HEK293 (cell line): ENCODE results near the gene CCDC50.

Experiments
- CTCF ChIA-PET: fragments of 350-600 bp; formaldehyde crosslinking; extraction: SDS; loops from one replicate; lab custom pipeline; 2021; ENCODE audit warnings: antibody characterized with exemption; lab: Yijun Ruan, JAX
- POLR2A ChIA-PET: fragments of 300-600 bp; formaldehyde crosslinking; extraction: SDS; loops from one replicate; lab custom pipeline; 2020; ENCODE audit warnings: antibody characterized with exemption, inconsistent platforms; lab: Yijun Ruan, JAX
- H3K27ac ChIP-seq: fragments of 200-500 bp; sonication (Bioruptor generic); 2 replicates; pipeline ENCODE4 v1.5.1; 2014; ENCODE audit warnings: low read depth, low read length, control low read depth, inconsistent platforms; ENCODE audit errors: extremely low read depth
- H3K36me3 ChIP-seq, 2 experiments: fragments of 200-500 bp in 1 of 2; sonication (Bioruptor generic) in 1 of 2; 1 replicate in 1 of 2; 2 replicates in 1 of 2; pipeline ENCODE4 v1.5.1; 2014 to 2017; ENCODE audit warnings: inconsistent platforms in 2 of 2, low read length in 2 of 2; ENCODE audit not compliant: control insufficient read depth in 2 of 2, insufficient read depth in 1 of 2
- H3K4me1 ChIP-seq: fragments of 200-500 bp; sonication (Bioruptor generic); 2 replicates; pipeline ENCODE4 v1.5.1; 2014; ENCODE audit warnings: mild to moderate bottlenecking, low read length, inconsistent platforms; ENCODE audit not compliant: control insufficient read depth, insufficient read depth
- H3K4me3 ChIP-seq: 2 replicates; pipeline ENCODE4 v1.5.1; 2011; ENCODE audit warnings: low read depth, mild to moderate bottlenecking, control low read depth, low read length, moderate library complexity
- H3K9me3 ChIP-seq: fragments of 200-500 bp; sonication (Bioruptor generic); 2 replicates; pipeline ENCODE4 v1.5.1; 2014; ENCODE audit warnings: low read depth, low read length, inconsistent platforms; ENCODE audit not compliant: control insufficient read depth, insufficient read depth
- HOXC10 ChIP-seq: sonication (generic); formaldehyde crosslinking; IDR thresholded peaks from 2 replicates; pipeline ENCODE4 v1.8.1; 2023; ENCODE audit warnings: mild to moderate bottlenecking, missing genetic modification reagents
- KLF10 ChIP-seq: fragments of 450-650 bp; IDR thresholded peaks from 2 replicates; pipeline ENCODE4 v1.5.1; 2018; ENCODE audit warnings: missing biosample characterization, mild to moderate bottlenecking, missing genetic modification characterization
- MEIS1 ChIP-seq: sonication (generic); formaldehyde crosslinking; IDR thresholded peaks from 2 replicates; pipeline ENCODE4 v1.8.1; 2022; ENCODE audit warnings: missing genetic modification reagents, mild to moderate bottlenecking, borderline replicate concordance
- SETDB1 ChIP-seq: IDR thresholded peaks from one replicate; pipeline ENCODE4 v1.6.1; 2017; ENCODE audit warnings: mild to moderate bottlenecking, low read length, moderate library complexity, mixed read lengths; ENCODE audit not compliant: insufficient read length
- TCF7L2 ChIP-seq: IDR thresholded peaks from 2 replicates; pipeline ENCODE4 v1.6.1; 2011; ENCODE audit warnings: low read depth, mild to moderate bottlenecking, inconsistent platforms, low read length, moderate library complexity, borderline replicate concordance
- ZBTB20 ChIP-seq: fragments of 450-650 bp; formaldehyde crosslinking; IDR thresholded peaks from 2 replicates; pipeline ENCODE4 v1.5.1; 2016; ENCODE audit warnings: missing biosample characterization, missing genetic modification characterization
- ZNF132 ChIP-seq: fragments of 450-650 bp; formaldehyde crosslinking; IDR thresholded peaks from 2 replicates; pipeline ENCODE4 v1.5.1; 2017; ENCODE audit warnings: missing biosample characterization, missing genetic modification characterization, borderline replicate concordance
- ZNF423 ChIP-seq: fragments of 450-650 bp; formaldehyde crosslinking; IDR thresholded peaks from 2 replicates; pipeline ENCODE4 v1.5.1; 2016; ENCODE audit warnings: missing biosample characterization, missing genetic modification characterization
- ZNF473 ChIP-seq: fragments of 450-650 bp; formaldehyde crosslinking; IDR thresholded peaks from 2 replicates; pipeline ENCODE4 v1.5.1; 2017; ENCODE audit warnings: missing biosample characterization, missing genetic modification characterization
- ZNF501 ChIP-seq: fragments of 450-650 bp; formaldehyde crosslinking; IDR thresholded peaks from 2 replicates; pipeline ENCODE4 v1.5.1; 2016; ENCODE audit warnings: missing biosample characterization, missing genetic modification characterization
- ZNF555 ChIP-seq: fragments of 450-650 bp; formaldehyde crosslinking; conservative IDR thresholded peaks from 2 replicates; pipeline ENCODE4 v1.5.1; 2017; ENCODE audit warnings: missing biosample characterization, mild to moderate bottlenecking, missing genetic modification characterization, inconsistent platforms
- ZNF560 ChIP-seq: fragments of 450-650 bp; formaldehyde crosslinking; IDR thresholded peaks from 2 replicates; pipeline ENCODE4 v1.5.1; 2017; ENCODE audit warnings: missing biosample characterization, missing genetic modification characterization, borderline replicate concordance
- ZNF621 ChIP-seq: fragments of 450-650 bp; formaldehyde crosslinking; IDR thresholded peaks from 2 replicates; pipeline ENCODE4 v1.5.1; 2017; ENCODE audit warnings: missing biosample characterization, missing genetic modification characterization
- ZNF624 ChIP-seq: fragments of 450-650 bp; formaldehyde crosslinking; IDR thresholded peaks from 2 replicates; pipeline ENCODE4 v1.5.1; 2017; ENCODE audit warnings: missing biosample characterization, missing genetic modification characterization
- ZNF768 ChIP-seq: fragments of 450-650 bp; formaldehyde crosslinking; IDR thresholded peaks from 2 replicates; pipeline ENCODE4 v1.5.1; 2018; ENCODE audit warnings: missing biosample characterization, mild to moderate bottlenecking, missing genetic modification characterization
- ZNF776 ChIP-seq: fragments of 450-650 bp; formaldehyde crosslinking; IDR thresholded peaks from 2 replicates; pipeline ENCODE4 v1.5.0; 2017; ENCODE audit warnings: missing biosample characterization, missing genetic modification characterization, borderline replicate concordance
- ZNF785 ChIP-seq: fragments of 450-650 bp; formaldehyde crosslinking; IDR thresholded peaks from 2 replicates; pipeline ENCODE4 v1.5.1; 2016; ENCODE audit warnings: missing biosample characterization, missing genetic modification characterization
- ZNF791 ChIP-seq: fragments of 450-650 bp; formaldehyde crosslinking; IDR thresholded peaks from 2 replicates; pipeline ENCODE4 v1.5.1; 2016; ENCODE audit warnings: missing biosample characterization, missing genetic modification characterization
- ZNF792 ChIP-seq: fragments of 450-650 bp; formaldehyde crosslinking; IDR thresholded peaks from 2 replicates; pipeline ENCODE4 v1.5.1; 2016; ENCODE audit warnings: missing biosample characterization, missing genetic modification characterization
- ZNF843 ChIP-seq: fragments of 450-650 bp; formaldehyde crosslinking; IDR thresholded peaks from 2 replicates; pipeline ENCODE4 v1.5.1; 2016; ENCODE audit warnings: missing biosample characterization, missing genetic modification characterization
- TF ChIP-seq, protein P1 (sequence below): fragments of 450-650 bp; formaldehyde crosslinking; IDR thresholded peaks from 2 replicates; pipeline ENCODE4 v1.5.1; 2016; ENCODE audit warnings: missing biosample characterization, missing genetic modification characterization
- TF ChIP-seq, protein P2 (sequence below): fragments of 450-650 bp; formaldehyde crosslinking; IDR thresholded peaks from 2 replicates; pipeline ENCODE4 v1.5.1; 2016; ENCODE audit warnings: missing biosample characterization, missing genetic modification characterization, borderline replicate concordance

CCDC50 gene

DNA sequence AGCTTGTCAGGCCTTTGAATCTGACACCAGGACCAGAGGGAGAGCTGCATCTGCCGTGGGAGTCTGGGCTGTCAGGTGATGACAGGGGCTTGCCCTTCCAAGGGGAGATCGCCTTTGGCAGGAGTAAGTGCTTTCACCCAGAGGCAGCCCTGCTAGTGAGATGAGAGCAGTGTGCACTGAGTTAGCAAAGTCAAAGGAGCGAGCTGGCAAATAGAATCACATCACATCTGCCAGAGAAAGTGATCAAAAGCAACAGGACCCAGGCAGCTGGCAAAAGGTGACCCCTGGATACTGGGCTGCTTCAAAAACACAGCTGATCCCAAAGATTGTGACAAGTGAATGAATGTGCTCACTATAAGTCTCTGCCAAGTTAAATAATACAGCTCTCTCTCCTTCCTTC, 95.7 kb downstream of the CCDC50 start:
- POLR2A ChIA-PET = no interaction called here
- TF ChIP-seq ZNF843 (tag by site-specific recombination) (no peak), ZNF621 (tag by site-specific recombination) (no peak), ZNF792 (tag by site-specific recombination) (no peak), ZNF776 (tag by site-specific recombination) (no peak), ZNF132 (tag by site-specific recombination) (no peak)
- TF ChIP-seq, all 188 proteins: peak for 0
- Histone ChIP-seq H3K9me3 (no peaks in the 10 kb centered on the region), H3K4me3 (no peak overlapping the region), H3K27ac (no peak overlapping the region), H3K36me3 (no peaks in the 10 kb centered on the region), H3K4me1 (no peaks in the 10 kb centered on the region)
- CTCF ChIA-PET = no interaction called here

DNA sequence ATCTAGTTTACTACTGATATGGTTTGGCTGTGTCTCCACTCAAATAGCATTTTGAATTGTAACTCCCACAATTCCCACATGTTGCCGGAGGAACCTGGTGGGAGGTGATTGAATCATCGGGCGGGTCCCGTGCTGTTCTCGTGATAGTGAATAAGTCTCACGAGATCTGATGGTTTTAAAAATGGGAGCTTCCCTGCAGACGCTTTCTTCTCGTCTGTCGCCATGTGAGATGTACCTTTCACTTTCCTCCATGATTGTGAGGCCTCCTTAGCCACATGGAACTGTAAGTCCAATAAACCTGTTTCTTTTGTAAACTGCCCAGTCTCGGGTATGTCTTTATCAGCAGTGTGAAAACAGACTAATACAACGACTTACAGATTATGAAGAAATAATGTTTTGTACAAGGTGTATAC, 96.1 kb downstream of the CCDC50 start:
- Histone ChIP-seq H3K27ac (no peak overlapping the region), H3K4me1 (no peaks in the 10 kb centered on the region), H3K9me3 (no peaks in the 10 kb centered on the region), H3K4me3 (no peak overlapping the region), H3K36me3 (no peaks in the 10 kb centered on the region)
- POLR2A ChIA-PET = no interaction called here
- TF ChIP-seq ZBTB20 (tag by site-specific recombination) (no peak), ZNF423 (tag by site-specific recombination) (no peak), ZNF501 (tag by site-specific recombination) (no peak), ZNF560 (tag by site-specific recombination) (no peak), ZNF791 (tag by site-specific recombination) (no peak), ZNF776 (tag by site-specific recombination) (no peak), SETDB1 (no peak), ZNF785 (tag by site-specific recombination) (no peak), ZNF555 (tag by site-specific recombination) (no peak), KLF10 (tag by site-specific recombination) (no peak), HOXC10 (no peak), ZNF768 (tag by site-specific recombination) (no peak), TCF7L2 (no peak), MEIS1 (CRISPR knock-in tag) (no peak), ZNF624 (tag by site-specific recombination) (no peak), ZNF473 (tag by site-specific recombination) (no peak)
- TF ChIP-seq, protein P1, sequence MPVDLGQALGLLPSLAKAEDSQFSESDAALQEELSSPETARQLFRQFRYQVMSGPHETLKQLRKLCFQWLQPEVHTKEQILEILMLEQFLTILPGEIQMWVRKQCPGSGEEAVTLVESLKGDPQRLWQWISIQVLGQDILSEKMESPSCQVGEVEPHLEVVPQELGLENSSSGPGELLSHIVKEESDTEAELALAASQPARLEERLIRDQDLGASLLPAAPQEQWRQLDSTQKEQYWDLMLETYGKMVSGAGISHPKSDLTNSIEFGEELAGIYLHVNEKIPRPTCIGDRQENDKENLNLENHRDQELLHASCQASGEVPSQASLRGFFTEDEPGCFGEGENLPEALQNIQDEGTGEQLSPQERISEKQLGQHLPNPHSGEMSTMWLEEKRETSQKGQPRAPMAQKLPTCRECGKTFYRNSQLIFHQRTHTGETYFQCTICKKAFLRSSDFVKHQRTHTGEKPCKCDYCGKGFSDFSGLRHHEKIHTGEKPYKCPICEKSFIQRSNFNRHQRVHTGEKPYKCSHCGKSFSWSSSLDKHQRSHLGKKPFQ (tag by site-specific recombination) = no peak
- TF ChIP-seq, protein P2, sequence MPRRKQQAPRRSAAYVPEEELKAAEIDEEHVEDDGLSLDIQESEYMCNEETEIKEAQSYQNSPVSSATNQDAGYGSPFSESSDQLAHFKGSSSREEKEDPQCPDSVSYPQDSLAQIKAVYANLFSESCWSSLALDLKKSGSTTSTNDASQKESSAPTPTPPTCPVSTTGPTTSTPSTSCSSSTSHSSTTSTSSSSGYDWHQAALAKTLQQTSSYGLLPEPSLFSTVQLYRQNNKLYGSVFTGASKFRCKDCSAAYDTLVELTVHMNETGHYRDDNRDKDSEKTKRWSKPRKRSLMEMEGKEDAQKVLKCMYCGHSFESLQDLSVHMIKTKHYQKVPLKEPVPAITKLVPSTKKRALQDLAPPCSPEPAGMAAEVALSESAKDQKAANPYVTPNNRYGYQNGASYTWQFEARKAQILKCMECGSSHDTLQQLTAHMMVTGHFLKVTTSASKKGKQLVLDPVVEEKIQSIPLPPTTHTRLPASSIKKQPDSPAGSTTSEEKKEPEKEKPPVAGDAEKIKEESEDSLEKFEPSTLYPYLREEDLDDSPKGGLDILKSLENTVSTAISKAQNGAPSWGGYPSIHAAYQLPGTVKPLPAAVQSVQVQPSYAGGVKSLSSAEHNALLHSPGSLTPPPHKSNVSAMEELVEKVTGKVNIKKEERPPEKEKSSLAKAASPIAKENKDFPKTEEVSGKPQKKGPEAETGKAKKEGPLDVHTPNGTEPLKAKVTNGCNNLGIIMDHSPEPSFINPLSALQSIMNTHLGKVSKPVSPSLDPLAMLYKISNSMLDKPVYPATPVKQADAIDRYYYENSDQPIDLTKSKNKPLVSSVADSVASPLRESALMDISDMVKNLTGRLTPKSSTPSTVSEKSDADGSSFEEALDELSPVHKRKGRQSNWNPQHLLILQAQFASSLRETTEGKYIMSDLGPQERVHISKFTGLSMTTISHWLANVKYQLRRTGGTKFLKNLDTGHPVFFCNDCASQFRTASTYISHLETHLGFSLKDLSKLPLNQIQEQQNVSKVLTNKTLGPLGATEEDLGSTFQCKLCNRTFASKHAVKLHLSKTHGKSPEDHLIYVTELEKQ = no peak
- CTCF ChIA-PET = no interaction called here
